ENCODE data around the gene ZSWIM4.

GRCh38 chr19:13819238-13819637 lies 24.0 kb downstream of the ZSWIM4 start:
- no peak for TF ChIP-seq POLR2A (IDR thresholded peaks at IDR 0.05)
- no peak for TF ChIP-seq CTCF (IDR thresholded peaks at IDR 0.05)
